Astrocyte of the spinal cord (primary cell): Measurements from ENCODE around the gene CTLA4.
"Not testable (repeated sequence)": the region's sequence is repeated elsewhere in the genome, so short reads cannot be mapped to it uniquely, and the experiment has no call there.

Experiments
- DNase-seq: peaks from one replicate; pipeline ENCODE4 v3.0.0; 2011; ENCODE audit warnings: low read depth, low spot score
- H3K4me3 ChIP-seq: 2 replicates; pipeline ENCODE4 v1.5.1; 2011; ENCODE audit warnings: low read depth, mild to moderate bottlenecking, low read length, moderate library complexity
- CTCF ChIP-seq: IDR thresholded peaks from 2 replicates; pipeline ENCODE4 v1.5.1; 2012; ENCODE audit warnings: low read depth, mild to moderate bottlenecking, low read length, inconsistent platforms
- in situ Hi-C: cut with HindIII; loops from 2 replicates; pipeline ENCODE4 v1.10.0; 2017; ENCODE audit warnings: low sequenced_read_pairs

CTLA4 gene

GRCh38 chr2:203873461-203873860 lies 5.9 kb downstream of the CTLA4 start:
- TF ChIP-seq CTCF: no peak
- no peak for DNase-seq
- H3K4me3 ChIP-seq: no peak overlapping the region
- in situ Hi-C loops: no loop called here

GRCh38 chr2:203873921-203874631 lies 6.5 kb downstream of the CTLA4 start:
- TF ChIP-seq CTCF: no peak
- no peak overlapping the region for H3K4me3 ChIP-seq
- in situ Hi-C loops: no loop called here
- peak; percentile 9 for DNase-seq

- in situ Hi-C loops: no loop called here
- H3K4me3 ChIP-seq: no peak overlapping the region
- DNase-seq: no peak
- no peak for TF ChIP-seq CTCF
Observed at GRCh38 chr2:203875471-203875870, 7.9 kb downstream of the CTLA4 start.

- no peak for DNase-seq
- TF ChIP-seq CTCF: no peak
- H3K4me3 ChIP-seq: no peak overlapping the region
- in situ Hi-C loops: no loop called here
Observed at GRCh38 chr2:203876328-203876727, 8.8 kb downstream of the CTLA4 start.

GRCh38 chr2:203878063-203878462 lies 10.5 kb downstream of the CTLA4 start:
- no peak for DNase-seq
- H3K4me3 ChIP-seq: no peak overlapping the region
- in situ Hi-C loops: no loop called here
- TF ChIP-seq CTCF: no peak

GRCh38 chr2:203880557-203881125 lies 13.1 kb downstream of the CTLA4 start:
- no peak overlapping the region for H3K4me3 ChIP-seq
- DNase-seq: no peak
- TF ChIP-seq CTCF: no peak
- in situ Hi-C loops: no loop called here

- DNase-seq, H3K4me3 ChIP-seq, in situ Hi-C loops: not testable (repeated sequence)
Observed at GRCh38 chr2:203881185-203881584, 13.6 kb downstream of the CTLA4 start.
